ENCODE measurements around the gene E2F7. TPM values are rescaled to one million over a fixed set of nuclear protein-coding genes. Genes with fewer than 3 reads are reported as not detected.

Gene E2F7
- total and polyA plus RNA-seq, 2 of the 8 experiments (the other 6 are each of a cell fraction or from before 2014, with no cell fraction given): 8.8 to 18.5 TPM

DNA sequence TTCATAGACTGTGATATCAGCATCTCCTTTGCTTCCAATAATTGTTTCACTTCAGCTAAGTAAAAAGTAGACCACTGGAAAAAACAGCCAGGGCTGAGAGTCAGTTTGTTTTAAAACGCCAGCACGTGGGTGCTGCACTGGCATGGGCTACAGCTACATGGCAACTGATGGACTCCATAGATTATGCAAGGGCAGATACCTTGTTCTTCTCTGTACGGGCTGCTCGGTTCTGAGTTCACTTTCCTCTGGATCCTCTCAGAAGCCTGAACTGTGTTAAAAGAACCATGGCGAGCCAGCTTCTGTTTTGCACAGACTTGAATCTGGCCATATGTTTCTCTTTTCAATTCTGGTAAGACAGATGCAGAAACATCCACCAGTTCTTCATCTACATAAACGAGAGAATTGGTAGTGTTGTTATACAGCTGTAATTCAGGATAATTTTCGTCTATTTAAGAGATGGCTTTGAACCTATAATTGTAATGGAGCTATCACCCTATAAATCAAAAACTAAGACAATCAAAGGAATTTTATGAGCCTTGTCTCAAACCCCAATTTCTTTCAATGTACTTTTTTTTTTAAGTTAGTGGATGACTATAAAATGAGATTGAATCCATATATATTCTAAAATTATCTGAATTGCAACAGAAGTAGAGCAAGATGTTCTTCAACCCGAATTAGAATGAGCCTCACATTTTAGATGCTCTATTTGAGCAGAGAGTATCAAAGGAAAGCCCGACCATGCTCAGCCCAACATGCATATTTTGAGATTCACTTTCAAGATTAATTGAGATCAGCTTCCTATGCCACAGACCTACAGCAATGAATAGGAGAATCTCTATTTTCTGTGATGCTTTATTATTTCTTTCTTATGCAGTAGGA is 31.5 kb downstream of the E2F7 start:
- no peak overlapping the region for H4K5ac ChIP-seq (ENCODE audit: insufficient read length, low read depth, low read length)
- H3K79me2 ChIP-seq (ENCODE audit: control insufficient read depth in 1 of 2, insufficient read depth in 2 of 2, low read length in 2 of 2): no peaks in the 10 kb centered on the region
- H3K9ac ChIP-seq (replicated peaks in 1 of 4; ENCODE audit: extremely low read depth in 1 of 4, low read depth in 3 of 4, low read length in 3 of 4): no peak overlapping the region
- DNase-seq (ENCODE audit: low read depth in 1 of 2, low spot score in 2 of 2): no peak
- H2AFZ ChIP-seq (ENCODE audit: low read length): no peak overlapping the region
- H3K9me3 ChIP-seq (ENCODE audit: insufficient read depth in 2 of 2, low read depth in 1 of 2, low read length in 1 of 2): no peaks in the 10 kb centered on the region
- no peaks in the 10 kb centered on the region for H3K27me3 ChIP-seq (replicated peaks in 1 of 4; ENCODE audit: control insufficient read depth in 3 of 4, extremely low read depth in 1 of 4, insufficient read depth in 3 of 4, low read length in 3 of 4)
- H2BK20ac ChIP-seq (ENCODE audit: low read length): no peak overlapping the region
- no peak overlapping the region for H2BK12ac ChIP-seq (ENCODE audit: low read depth, low read length)
- WGBS, 2 experiments (ENCODE audit: extremely low coverage in 1 of 2, insufficient coverage in 1 of 2, insufficient read length in 1 of 2, insufficient replicate concordance in 2 of 2, low coverage in 1 of 2, low lambda C conversion rate in 2 of 2, missing lambda C conversion rate in 1 of 2): 87% methylated on average over 9 of the region's 9 CpGs; no CpG with 5 or more reads in 1 of the 2 experiments
- no peak overlapping the region for H3K4me2 ChIP-seq (ENCODE audit: insufficient read depth in 1 of 2, low read depth in 2 of 2, low read length in 2 of 2)
- no peak overlapping the region for H3K56ac ChIP-seq (replicated peaks; ENCODE audit: insufficient read length, low read depth, low read length)
- H4K20me1 ChIP-seq (replicated peaks in 1 of 2; ENCODE audit: control insufficient read depth in 1 of 2, insufficient read depth in 2 of 2, low read length in 2 of 2): no peaks in the 10 kb centered on the region
- peaks cover 2% of the 10 kb centered on the region; the same call in 1 of the 2 replicates for H3K79me1 ChIP-seq (ENCODE audit: low read depth, low read length)
- no peak overlapping the region for H2BK5ac ChIP-seq (ENCODE audit: low read depth, low read length)
- no peak overlapping the region for H3K27ac ChIP-seq (ENCODE audit: low read depth, low read length)
- H2AK5ac ChIP-seq (ENCODE audit: low read depth, low read length): no peak overlapping the region
- H3K4me1 ChIP-seq (replicated peaks in 1 of 4; ENCODE audit: control insufficient read depth in 3 of 4, insufficient read depth in 4 of 4, low read length in 3 of 4): no peaks in the 10 kb centered on the region
- FAIRE-seq: no peak
- H4K8ac ChIP-seq (ENCODE audit: extremely low read depth, insufficient read depth, low read length): no peak overlapping the region
- no peak overlapping the region for H2BK120ac ChIP-seq (replicated peaks; ENCODE audit: low read depth, low read length)
- peaks cover 19 to 70% (median 50%) of the 10 kb centered on the region in 4 experiments for H3K36me3 ChIP-seq (ENCODE audit: control insufficient read depth in 2 of 4, insufficient read depth in 4 of 4, low read length in 3 of 4)
- no peak overlapping the region for H3K18ac ChIP-seq (ENCODE audit: extremely low read depth, low read length)
- no peak overlapping the region for H3K23ac ChIP-seq (ENCODE audit: insufficient read length)
- no peak overlapping the region for H2BK15ac ChIP-seq (ENCODE audit: low read length)
- POLR2A ChIA-PET (ENCODE audit: partially characterized antibody): interaction anchor here (1.1 to 1.6 kb wide), 2 partner anchors 10 to 13 kb away, joined by 5 to 8 read pairs; no protein-coding TSS in a partner anchor
- no peak overlapping the region for H3K4me3 ChIP-seq (ENCODE audit: extremely low read depth in 1 of 4, insufficient read depth in 2 of 4, low read depth in 3 of 4, low read length in 4 of 4)
- H4K91ac ChIP-seq (replicated peaks; ENCODE audit: insufficient read length, low read length): no peak overlapping the region
- H3K4ac ChIP-seq (replicated peaks; ENCODE audit: insufficient read length, low read depth, low read length): no peak overlapping the region
- H3K14ac ChIP-seq (ENCODE audit: insufficient read length): no peak overlapping the region
- no peaks in the 10 kb centered on the region for H3K23me2 ChIP-seq (ENCODE audit: low read depth, low read length)
- CTCF ChIA-PET (ENCODE audit: partially characterized antibody): interaction anchor here (0.6 to 3.1 kb wide), 2 partner anchors 15 to 486 kb away, joined by 5 to 24 read pairs; no protein-coding TSS in a partner anchor
- TF ChIP-seq NRF1 (IDR thresholded peaks at IDR 0.05; ENCODE audit: low read depth, low read length): no peak
- TF ChIP-seq TEAD4 (IDR thresholded peaks at IDR 0.05; ENCODE audit: low read depth, low read length): no peak
- TF ChIP-seq RFX5 (IDR thresholded peaks at IDR 0.05; ENCODE audit: borderline replicate concordance, low read depth, low read length): no peak
- TF ChIP-seq GTF2F1 (IDR thresholded peaks at IDR 0.05; ENCODE audit: borderline replicate concordance, low read depth, low read length): no peak
- no peak for TF ChIP-seq CBX8 (IDR thresholded peaks at IDR 0.05; ENCODE audit: borderline replicate concordance, low read depth, low read length)
- TF ChIP-seq, protein P1, sequence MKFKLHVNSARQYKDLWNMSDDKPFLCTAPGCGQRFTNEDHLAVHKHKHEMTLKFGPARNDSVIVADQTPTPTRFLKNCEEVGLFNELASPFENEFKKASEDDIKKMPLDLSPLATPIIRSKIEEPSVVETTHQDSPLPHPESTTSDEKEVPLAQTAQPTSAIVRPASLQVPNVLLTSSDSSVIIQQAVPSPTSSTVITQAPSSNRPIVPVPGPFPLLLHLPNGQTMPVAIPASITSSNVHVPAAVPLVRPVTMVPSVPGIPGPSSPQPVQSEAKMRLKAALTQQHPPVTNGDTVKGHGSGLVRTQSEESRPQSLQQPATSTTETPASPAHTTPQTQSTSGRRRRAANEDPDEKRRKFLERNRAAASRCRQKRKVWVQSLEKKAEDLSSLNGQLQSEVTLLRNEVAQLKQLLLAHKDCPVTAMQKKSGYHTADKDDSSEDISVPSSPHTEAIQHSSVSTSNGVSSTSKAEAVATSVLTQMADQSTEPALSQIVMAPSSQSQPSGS (IDR thresholded peaks at IDR 0.05; ENCODE audit: low read length): no peak

Measured in H1 (cell line).